ENCODE data around the gene CNNM4. TPM values are rescaled to one million over a fixed set of nuclear protein-coding genes. Genes with fewer than 3 reads are reported as not detected.

Gene CNNM4
- polyA plus RNA-seq, 2 of the 4 experiments (the other 2 are of a cell fraction), result 8.8 to 11.2 TPM

DNA sequence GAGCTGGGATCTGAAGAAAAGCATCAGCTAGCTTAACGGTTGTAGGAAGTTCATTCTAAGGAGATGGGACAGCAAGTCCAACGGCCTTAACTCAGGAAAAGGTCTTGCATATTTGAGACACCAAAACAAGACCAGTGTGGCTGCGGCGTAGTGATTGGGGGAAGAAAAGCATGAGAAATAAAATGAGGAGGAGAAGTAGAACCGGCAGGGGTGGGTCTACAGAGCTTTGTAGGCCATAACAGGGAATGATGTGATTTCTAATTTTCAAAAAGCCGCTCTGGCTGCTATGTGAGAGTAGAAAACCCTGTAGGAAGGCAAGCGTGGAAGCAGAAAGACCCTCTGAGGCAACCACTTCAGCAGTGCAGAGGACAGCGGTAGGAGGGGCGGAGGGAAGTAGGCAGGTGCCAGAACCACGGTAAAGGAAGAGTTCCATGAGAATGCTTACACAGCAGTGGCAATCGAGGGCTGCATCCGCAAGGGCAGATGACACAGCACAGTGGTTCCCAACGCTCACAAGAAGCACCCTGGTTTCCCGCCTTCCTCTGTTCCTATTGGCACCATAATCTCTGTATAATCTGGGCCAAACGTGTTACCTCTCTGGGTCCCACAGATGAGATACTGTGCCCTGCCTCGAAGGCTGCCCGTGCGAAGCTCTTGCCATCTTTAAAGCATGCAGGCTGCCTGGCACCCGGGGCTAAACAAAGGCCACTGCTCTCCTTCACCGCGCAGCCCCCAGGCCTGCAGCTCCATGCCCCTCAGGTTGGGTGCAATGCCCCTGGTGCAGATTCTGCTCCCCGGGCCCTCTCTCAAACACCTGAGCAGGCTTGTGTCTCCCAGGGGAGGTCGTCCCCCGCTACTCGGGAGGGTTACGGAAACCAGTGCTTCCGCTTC, 96.3 kb downstream of the CNNM4 start (continued):
- TF ChIP-seq, protein P1, sequence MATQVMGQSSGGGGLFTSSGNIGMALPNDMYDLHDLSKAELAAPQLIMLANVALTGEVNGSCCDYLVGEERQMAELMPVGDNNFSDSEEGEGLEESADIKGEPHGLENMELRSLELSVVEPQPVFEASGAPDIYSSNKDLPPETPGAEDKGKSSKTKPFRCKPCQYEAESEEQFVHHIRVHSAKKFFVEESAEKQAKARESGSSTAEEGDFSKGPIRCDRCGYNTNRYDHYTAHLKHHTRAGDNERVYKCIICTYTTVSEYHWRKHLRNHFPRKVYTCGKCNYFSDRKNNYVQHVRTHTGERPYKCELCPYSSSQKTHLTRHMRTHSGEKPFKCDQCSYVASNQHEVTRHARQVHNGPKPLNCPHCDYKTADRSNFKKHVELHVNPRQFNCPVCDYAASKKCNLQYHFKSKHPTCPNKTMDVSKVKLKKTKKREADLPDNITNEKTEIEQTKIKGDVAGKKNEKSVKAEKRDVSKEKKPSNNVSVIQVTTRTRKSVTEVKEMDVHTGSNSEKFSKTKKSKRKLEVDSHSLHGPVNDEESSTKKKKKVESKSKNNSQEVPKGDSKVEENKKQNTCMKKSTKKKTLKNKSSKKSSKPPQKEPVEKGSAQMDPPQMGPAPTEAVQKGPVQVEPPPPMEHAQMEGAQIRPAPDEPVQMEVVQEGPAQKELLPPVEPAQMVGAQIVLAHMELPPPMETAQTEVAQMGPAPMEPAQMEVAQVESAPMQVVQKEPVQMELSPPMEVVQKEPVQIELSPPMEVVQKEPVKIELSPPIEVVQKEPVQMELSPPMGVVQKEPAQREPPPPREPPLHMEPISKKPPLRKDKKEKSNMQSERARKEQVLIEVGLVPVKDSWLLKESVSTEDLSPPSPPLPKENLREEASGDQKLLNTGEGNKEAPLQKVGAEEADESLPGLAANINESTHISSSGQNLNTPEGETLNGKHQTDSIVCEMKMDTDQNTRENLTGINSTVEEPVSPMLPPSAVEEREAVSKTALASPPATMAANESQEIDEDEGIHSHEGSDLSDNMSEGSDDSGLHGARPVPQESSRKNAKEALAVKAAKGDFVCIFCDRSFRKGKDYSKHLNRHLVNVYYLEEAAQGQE (IDR thresholded peaks at IDR 0.05), result no peak
- TF ChIP-seq ZSCAN20 (CRISPR knock-in tag; IDR thresholded peaks at IDR 0.05) (no peak), MAZ (IDR thresholded peaks at IDR 0.05; ENCODE audit: borderline replicate concordance, low read depth, low read length) (no peak), ZNF302 (CRISPR knock-in tag; IDR thresholded peaks at IDR 0.05) (no peak), GATA3 (IDR thresholded peaks at IDR 0.05; ENCODE audit: borderline replicate concordance) (no peak), MAFK (IDR thresholded peaks at IDR 0.05; ENCODE audit: partially characterized antibody) (peak; percentile 48), PHF8 (IDR thresholded peaks at IDR 0.05; ENCODE audit: borderline replicate concordance, low read depth) (no peak)
- TF ChIP-seq, protein P2, sequence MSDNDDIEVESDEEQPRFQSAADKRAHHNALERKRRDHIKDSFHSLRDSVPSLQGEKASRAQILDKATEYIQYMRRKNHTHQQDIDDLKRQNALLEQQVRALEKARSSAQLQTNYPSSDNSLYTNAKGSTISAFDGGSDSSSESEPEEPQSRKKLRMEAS (IDR thresholded peaks at IDR 0.05), result peak; percentile 51

DNA sequence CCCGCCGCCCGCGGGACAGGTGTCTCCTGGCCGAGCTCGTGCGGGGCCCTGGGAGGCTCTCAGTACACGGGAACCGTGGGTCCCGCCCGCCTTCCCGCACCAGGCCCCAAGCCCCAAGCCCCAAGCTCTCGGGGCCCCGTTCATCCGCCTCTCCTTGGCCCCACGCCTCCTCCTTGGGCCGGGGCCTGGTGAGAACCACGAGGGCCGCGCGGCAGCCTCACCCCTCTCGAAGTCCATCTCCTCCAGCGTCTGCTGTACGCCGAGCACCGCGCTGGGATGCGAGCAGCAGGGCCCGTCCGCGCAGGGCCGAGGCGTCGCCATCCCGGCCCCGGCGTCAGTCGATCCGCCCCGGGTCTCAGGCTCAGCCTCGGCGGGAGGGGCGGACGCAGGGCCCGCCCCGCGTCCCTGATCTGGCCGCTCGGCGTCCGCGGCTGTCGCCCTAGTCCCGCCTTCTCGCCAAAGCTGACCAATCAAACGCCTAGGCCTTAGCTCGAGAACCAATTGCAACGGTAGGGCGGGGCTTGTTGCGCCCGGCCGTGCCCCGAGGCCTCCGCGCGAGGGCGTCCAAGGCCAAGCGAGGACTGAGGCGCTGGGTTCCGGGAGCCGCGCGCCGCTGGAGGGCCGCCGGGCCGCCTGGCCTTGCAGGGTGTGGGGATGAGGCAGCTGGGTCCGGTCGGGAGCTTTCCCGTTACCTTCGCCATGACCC, 97.1 kb downstream of the CNNM4 start, which contains the start of gene ANKRD39:
TSS of gene ANKRD39 (minus strand) at position 350 of the 706 bp plus-strand sequence. CDS start at position 321, 29 bp downstream.
- Histone ChIP-seq H3K4me2 (peak within 1 kb of the TSS; percentile 90), H3K4me1 (peaks cover 35% of the 10 kb centered on the region), H3K4me3 (peak within 1 kb of the TSS; percentile 63), H3K27ac (peak within 1 kb of the TSS; percentile 82 to 97), H3K9me3 (no peaks in the 10 kb centered on the region)
- FAIRE-seq (no peak), DNase-seq (ENCODE audit: low read depth in 1 of 2, low spot score in 1 of 2) (peak; percentile 87 to 98), ATAC-seq (peak; percentile 91 to 93)
- ChIA-PET POLR2A (interaction anchor here (0.8 to 2.5 kb wide), 11 partner anchors 8 to 308 kb away, joined by 3 to 30 read pairs (median 4); partner anchors contain the start of genes ANKRD36, CNNM3 and KANSL3), CTCF (interaction anchor here (0.5 to 5.6 kb wide), 57 partner anchors 9 to 318 kb away, joined by 3 to 123 read pairs (median 4); partner anchors contain the start of genes ANKRD23 and ANKRD36)
- TF ChIP-seq, protein P2 (IDR thresholded peaks at IDR 0.05), result peak; percentile 52
- TF ChIP-seq, protein P3, sequence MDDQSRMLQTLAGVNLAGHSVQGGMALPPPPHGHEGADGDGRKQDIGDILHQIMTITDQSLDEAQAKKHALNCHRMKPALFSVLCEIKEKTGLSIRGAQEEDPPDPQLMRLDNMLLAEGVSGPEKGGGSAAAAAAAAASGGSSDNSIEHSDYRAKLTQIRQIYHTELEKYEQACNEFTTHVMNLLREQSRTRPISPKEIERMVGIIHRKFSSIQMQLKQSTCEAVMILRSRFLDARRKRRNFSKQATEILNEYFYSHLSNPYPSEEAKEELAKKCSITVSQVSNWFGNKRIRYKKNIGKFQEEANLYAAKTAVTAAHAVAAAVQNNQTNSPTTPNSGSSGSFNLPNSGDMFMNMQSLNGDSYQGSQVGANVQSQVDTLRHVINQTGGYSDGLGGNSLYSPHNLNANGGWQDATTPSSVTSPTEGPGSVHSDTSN (IDR thresholded peaks at IDR 0.05), result 0 out of 2 replicates have a peak, but pooled peaks have one; percentile 41
- TF ChIP-seq, protein P4, sequence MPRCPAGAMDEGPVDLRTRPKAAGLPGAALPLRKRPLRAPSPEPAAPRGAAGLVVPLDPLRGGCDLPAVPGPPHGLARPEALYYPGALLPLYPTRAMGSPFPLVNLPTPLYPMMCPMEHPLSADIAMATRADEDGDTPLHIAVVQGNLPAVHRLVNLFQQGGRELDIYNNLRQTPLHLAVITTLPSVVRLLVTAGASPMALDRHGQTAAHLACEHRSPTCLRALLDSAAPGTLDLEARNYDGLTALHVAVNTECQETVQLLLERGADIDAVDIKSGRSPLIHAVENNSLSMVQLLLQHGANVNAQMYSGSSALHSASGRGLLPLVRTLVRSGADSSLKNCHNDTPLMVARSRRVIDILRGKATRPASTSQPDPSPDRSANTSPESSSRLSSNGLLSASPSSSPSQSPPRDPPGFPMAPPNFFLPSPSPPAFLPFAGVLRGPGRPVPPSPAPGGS (IDR thresholded peaks at IDR 0.05), result 0 out of 3 replicates have a peak, but pooled peaks have one; percentile 58
- peak; percentile 75 to 93 for TF ChIP-seq RAD21 (conservative IDR thresholded peaks at IDR 0.05 in 1 of 2, IDR thresholded peaks at IDR 0.05 in 1 of 2)
- peak; percentile 99 for TF ChIP-seq POLR2A (IDR thresholded peaks at IDR 0.05; ENCODE audit: low read length)
- TF ChIP-seq JUN (IDR thresholded peaks at IDR 0.05), result peak; percentile 29 to 39; a peak in 1 of 5 replicates
- no peak for TF ChIP-seq CHD2 (IDR thresholded peaks at IDR 0.05; ENCODE audit: low read length, partially characterized antibody)
- no peak for TF ChIP-seq TFCP2L1 (CRISPR knock-in tag; IDR thresholded peaks at IDR 0.05)
- TF ChIP-seq RFX5 (IDR thresholded peaks at IDR 0.05), result no peak
- no peak for TF ChIP-seq HEYL (CRISPR knock-in tag; IDR thresholded peaks at IDR 0.05)
- TF ChIP-seq SMC3 (IDR thresholded peaks at IDR 0.05), result peak; percentile 88
- TF ChIP-seq, protein P5, sequence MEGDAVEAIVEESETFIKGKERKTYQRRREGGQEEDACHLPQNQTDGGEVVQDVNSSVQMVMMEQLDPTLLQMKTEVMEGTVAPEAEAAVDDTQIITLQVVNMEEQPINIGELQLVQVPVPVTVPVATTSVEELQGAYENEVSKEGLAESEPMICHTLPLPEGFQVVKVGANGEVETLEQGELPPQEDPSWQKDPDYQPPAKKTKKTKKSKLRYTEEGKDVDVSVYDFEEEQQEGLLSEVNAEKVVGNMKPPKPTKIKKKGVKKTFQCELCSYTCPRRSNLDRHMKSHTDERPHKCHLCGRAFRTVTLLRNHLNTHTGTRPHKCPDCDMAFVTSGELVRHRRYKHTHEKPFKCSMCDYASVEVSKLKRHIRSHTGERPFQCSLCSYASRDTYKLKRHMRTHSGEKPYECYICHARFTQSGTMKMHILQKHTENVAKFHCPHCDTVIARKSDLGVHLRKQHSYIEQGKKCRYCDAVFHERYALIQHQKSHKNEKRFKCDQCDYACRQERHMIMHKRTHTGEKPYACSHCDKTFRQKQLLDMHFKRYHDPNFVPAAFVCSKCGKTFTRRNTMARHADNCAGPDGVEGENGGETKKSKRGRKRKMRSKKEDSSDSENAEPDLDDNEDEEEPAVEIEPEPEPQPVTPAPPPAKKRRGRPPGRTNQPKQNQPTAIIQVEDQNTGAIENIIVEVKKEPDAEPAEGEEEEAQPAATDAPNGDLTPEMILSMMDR (IDR thresholded peaks at IDR 0.05), result peak; percentile 80
- TF ChIP-seq PHF8 (IDR thresholded peaks at IDR 0.05; ENCODE audit: borderline replicate concordance, low read depth), result peak; percentile 94
- no peak for TF ChIP-seq EHMT2 (IDR thresholded peaks at IDR 0.05; ENCODE audit: low read depth)
- no peak for TF ChIP-seq CEBPB (IDR thresholded peaks at IDR 0.05)
- TF ChIP-seq, protein P1 (IDR thresholded peaks at IDR 0.05), result peak; percentile 30; the same call in 1 of the 2 replicates
- WGBS (ENCODE audit: missing lambda C conversion rate), result 0% methylated on average over 15 of the region's 81 CpGs

Measured in A549 (cell line).